LNCaP clone FGC (cell line): ENCODE results near the gene STK32C.

ENCODE experiments used
- DNase-seq: peaks from one replicate; pipeline ENCODE4 v3.0.0-alpha.2; 2011; ENCODE audit warnings: low read depth
- H3K4me3 ChIP-seq: 2 replicates; pipeline ENCODE4 v1.5.1; 2011; ENCODE audit warnings: mild to moderate bottlenecking, low read depth, low read length, control low read depth
- CTCF ChIP-seq: IDR thresholded peaks from 2 replicates; pipeline ENCODE4 v1.5.1; 2012; ENCODE audit warnings: mild to moderate bottlenecking; ENCODE audit not compliant: control insufficient read depth, insufficient read depth; ENCODE audit errors: extremely low read depth

STK32C gene

DNA sequence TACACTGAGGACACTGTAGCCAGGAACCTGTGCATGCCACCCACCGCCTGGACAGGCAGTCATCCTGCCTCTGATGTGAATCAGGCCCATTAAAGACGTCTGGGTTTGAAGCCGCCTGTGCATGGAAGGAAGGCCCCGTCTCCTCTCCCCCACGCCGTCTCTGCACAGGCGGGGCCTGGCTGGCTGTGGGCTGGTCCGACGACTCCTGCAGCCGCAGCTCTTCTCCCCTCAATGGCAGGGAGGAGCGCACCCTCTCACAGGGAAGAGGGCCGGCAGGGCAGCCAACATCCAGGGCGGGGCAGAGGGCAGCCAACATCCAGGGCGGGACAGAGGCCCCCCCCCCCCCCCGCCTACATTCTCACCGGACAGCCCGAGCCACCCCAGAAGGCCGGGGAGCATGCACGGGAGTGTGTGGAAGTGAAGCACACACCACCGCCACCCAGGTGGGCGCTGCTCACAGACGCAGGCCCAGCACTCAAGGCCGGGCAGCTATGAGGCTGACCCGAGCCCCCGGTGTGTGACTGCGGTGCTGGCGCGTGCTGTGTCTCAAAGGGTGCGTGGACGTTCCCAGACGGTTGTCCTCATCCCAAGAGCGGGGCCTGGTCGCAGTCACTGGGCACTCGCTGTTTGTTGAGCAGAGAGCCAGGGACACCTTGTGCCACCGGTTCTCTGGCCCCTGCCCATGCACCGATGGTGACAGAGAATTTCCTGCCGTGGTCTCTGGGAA lies 101.9 kb downstream of the STK32C start:
- no peak overlapping the region for H3K4me3 ChIP-seq
- DNase-seq: no peak
- no peak for TF ChIP-seq CTCF

- no peak overlapping the region for H3K4me3 ChIP-seq
- no peak for DNase-seq
- TF ChIP-seq CTCF: 0 out of 2 replicates have a peak, but pooled peaks have one; percentile 5
Measured at GRCh38 chr10:132204781-132205473, 102.8 kb downstream of the STK32C start.

DNA sequence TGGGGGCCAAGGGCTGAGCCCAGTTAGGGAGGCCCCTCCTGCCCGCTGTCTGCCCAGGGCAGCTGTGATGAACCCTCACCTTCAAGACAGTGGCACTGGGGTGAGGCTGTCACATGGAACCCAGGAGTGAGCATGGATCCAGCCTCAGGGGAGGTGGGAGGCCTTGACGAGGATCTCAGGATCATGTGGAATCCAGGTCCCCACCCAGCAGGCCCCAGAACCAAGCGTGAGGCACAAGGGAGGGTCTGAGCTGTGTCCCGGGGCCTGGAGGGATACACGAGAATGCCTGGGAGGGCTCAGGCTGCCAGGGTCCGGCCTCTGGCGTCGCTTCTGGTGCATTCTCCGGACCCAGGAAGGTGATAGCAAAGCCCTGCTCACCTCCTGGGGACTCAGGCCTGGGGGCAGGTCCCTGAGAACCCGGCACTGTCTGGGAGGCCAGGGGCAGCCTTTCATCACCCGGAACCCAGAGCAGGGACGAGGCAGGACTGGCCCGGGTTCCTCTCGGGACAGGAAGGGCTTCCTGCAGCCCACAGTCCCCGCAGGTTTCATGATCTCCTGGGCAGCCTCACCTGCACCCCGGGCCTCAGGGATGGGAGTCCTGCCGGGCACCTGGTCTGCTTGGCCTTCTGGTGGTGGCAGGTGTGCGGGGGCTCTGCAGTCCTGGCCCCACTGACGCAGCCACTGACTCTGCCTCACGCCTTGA lies 103.5 kb downstream of the STK32C start:
- no peak for DNase-seq
- TF ChIP-seq CTCF: no peak
- no peak overlapping the region for H3K4me3 ChIP-seq

DNA sequence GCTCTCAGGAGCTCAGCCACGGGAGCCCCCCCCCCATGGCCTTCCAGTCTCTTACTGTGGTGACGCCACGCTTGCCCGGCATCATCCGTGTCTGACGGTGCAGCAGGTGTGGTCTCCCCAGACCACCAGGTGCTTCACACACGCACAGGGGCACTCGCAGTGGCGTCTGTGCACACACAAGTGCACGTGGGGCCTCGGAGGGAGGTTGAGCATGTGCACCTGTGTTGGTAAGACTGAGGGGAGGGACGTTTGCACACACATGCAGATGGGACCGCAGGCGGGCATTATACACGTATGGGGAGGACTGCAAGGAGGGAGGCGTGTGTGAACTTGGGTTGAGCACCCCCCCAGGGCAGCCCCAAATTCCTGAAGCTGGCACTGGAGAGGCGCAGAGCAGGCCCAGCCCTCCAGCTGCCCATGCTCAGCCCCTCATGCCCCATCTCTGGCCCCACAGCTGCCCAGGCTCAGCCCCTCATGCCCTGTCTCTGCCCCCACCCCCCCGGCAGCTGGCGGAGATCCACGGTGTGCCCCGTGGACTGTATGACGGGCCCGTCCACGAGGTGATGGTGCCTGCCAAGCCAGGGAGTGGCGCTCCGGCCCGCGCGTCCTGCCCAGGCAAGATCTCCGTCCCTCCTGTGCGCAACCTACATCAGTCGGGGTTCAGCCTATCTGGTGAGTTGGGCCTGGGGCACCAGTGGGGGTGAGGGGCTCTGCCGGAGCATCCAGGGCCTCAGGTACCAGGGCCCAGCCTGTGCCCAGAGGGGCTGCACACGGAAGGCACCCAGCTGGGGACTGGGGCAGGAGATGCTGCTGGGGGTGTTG lies 104.3 kb downstream of the STK32C start:
- TF ChIP-seq CTCF: no peak
- no peak for DNase-seq
- H3K4me3 ChIP-seq: no peak overlapping the region

GRCh38 chr10:132202070-132202970 lies 105.4 kb downstream of the STK32C start:
- no peak overlapping the region for H3K4me3 ChIP-seq
- TF ChIP-seq CTCF: no peak
- DNase-seq: no peak
